ENCODE measurements around the gene OSGIN1.

DNA sequence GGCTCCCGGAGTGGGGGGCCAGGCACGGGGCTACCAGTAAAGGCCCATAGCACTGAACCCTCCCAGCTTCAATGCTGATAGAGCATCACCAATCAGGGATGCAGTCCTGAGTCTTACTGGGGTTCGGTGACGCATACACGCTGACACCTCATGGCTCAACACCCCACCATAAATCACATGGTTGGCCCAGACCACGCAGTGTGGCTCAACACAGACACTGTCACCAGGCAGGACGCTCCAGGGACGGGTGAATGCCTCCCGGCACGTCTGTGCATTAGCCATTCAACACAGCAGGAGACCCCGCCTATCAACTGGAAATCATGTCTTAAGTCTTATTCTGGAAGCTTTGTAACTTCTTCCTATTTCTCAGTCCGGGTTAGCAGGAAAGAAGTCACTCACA is 50.0 kb downstream of the OSGIN1 start:
- TF ChIP-seq, protein P1, sequence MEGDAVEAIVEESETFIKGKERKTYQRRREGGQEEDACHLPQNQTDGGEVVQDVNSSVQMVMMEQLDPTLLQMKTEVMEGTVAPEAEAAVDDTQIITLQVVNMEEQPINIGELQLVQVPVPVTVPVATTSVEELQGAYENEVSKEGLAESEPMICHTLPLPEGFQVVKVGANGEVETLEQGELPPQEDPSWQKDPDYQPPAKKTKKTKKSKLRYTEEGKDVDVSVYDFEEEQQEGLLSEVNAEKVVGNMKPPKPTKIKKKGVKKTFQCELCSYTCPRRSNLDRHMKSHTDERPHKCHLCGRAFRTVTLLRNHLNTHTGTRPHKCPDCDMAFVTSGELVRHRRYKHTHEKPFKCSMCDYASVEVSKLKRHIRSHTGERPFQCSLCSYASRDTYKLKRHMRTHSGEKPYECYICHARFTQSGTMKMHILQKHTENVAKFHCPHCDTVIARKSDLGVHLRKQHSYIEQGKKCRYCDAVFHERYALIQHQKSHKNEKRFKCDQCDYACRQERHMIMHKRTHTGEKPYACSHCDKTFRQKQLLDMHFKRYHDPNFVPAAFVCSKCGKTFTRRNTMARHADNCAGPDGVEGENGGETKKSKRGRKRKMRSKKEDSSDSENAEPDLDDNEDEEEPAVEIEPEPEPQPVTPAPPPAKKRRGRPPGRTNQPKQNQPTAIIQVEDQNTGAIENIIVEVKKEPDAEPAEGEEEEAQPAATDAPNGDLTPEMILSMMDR (IDR thresholded peaks at IDR 0.05) = no peak
- no peak for TF ChIP-seq POLR2A (IDR thresholded peaks at IDR 0.05)

Measured in right lobe of liver (tissue), 4 donors.